ENCODE measurements around the gene SHISAL2A. TPM values are rescaled to one million over a fixed set of nuclear protein-coding genes. Genes with fewer than 3 reads are reported as not detected.

The SHISAL2A gene
- total and polyA plus RNA-seq, 2 experiments from 2014 or later = not detected

DNA sequence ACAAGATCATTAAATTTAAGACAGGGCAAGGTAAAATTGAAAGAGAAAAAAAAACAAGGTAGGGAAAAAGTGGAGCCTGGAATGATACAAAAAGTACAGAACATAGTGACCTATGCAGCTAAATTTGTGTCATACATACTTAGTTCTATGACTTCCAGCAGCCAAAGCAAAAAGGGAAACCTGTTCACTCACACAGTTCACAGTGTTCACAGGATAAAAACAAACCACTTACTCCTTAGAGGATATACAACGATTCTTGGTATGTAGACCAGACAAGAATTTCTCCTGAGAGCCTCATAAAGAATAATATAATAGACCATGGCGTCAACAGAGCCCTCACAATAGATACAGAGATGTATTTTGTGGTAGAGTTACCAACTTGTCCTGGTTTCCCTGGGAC, 37.6 kb downstream of the SHISAL2A start:
- no peaks in the 10 kb centered on the region for H3K9me3 ChIP-seq (ENCODE audit: low read depth)
- no peak overlapping the region for H3K27ac ChIP-seq
- DNase-seq (ENCODE audit: low read depth in 1 of 2, low spot score in 1 of 2) = no peak
- H3K27me3 ChIP-seq = no peaks in the 10 kb centered on the region
- H3K36me3 ChIP-seq = no peaks in the 10 kb centered on the region
- peaks cover 10% of the 10 kb centered on the region for H3K4me1 ChIP-seq (ENCODE audit: low read depth)
- TF ChIP-seq, protein P1, sequence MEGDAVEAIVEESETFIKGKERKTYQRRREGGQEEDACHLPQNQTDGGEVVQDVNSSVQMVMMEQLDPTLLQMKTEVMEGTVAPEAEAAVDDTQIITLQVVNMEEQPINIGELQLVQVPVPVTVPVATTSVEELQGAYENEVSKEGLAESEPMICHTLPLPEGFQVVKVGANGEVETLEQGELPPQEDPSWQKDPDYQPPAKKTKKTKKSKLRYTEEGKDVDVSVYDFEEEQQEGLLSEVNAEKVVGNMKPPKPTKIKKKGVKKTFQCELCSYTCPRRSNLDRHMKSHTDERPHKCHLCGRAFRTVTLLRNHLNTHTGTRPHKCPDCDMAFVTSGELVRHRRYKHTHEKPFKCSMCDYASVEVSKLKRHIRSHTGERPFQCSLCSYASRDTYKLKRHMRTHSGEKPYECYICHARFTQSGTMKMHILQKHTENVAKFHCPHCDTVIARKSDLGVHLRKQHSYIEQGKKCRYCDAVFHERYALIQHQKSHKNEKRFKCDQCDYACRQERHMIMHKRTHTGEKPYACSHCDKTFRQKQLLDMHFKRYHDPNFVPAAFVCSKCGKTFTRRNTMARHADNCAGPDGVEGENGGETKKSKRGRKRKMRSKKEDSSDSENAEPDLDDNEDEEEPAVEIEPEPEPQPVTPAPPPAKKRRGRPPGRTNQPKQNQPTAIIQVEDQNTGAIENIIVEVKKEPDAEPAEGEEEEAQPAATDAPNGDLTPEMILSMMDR (IDR thresholded peaks at IDR 0.05; ENCODE audit: low read depth, low read length) = no peak
- H3K4me3 ChIP-seq = no peak overlapping the region

DNA sequence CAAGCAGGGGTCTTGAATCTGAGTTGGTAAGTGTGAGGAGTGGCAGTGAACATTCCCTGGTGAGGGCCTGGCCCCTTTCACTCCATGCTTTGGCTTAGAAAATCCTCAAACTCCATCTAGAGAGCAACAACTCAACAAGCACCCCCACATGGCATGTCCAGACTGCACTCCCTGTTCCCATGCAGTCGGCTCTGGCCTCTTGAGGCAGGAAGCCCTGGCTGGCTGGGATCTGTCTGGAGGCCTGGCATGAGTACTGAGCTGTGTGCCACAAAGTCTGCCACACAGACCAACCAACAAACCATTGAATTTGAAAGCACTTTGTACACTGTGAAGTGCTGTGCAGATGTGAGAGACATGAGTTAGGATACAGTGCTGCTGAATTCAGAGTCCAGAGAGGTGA, 40.0 kb downstream of the SHISAL2A start:
- peak overlapping the region; percentile 5 for H3K27ac ChIP-seq

DNA sequence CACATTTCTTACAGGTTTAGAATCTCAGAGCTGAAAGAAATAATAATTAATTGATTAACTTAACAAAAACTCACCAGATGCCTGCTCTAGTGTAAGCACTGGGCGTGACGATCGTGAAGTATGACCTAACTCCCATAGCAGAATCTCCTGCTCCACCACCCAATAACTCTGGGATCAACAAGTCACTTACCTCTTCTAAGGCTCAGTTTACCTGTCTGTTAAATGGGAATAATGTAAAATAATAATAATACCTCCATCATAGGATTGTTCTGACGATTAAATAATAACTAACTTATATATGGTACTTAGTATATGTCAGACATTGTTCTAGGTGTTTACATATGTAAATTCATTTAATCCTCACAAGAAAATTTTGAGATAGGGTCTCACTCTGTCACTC, 40.5 kb downstream of the SHISAL2A start:
- Histone ChIP-seq H3K9me3 (ENCODE audit: low read depth) (no peaks in the 10 kb centered on the region), H3K4me1 (ENCODE audit: low read depth) (peaks cover 10% of the 10 kb centered on the region), H3K27me3 (no peaks in the 10 kb centered on the region), H3K4me3 (no peak overlapping the region), H3K27ac (no peak overlapping the region), H3K36me3 (no peaks in the 10 kb centered on the region)
- TF ChIP-seq, protein P1 (IDR thresholded peaks at IDR 0.05; ENCODE audit: low read depth, low read length) = no peak
- no peak for DNase-seq (ENCODE audit: low read depth in 1 of 2, low spot score in 1 of 2)

More for the DNA sequence above, 40.0 kb downstream of the SHISAL2A start:
- no peak for DNase-seq (ENCODE audit: low read depth in 1 of 2, low spot score in 1 of 2)
- Histone ChIP-seq H3K4me3 (no peak overlapping the region), H3K36me3 (no peaks in the 10 kb centered on the region), H3K9me3 (ENCODE audit: low read depth) (no peaks in the 10 kb centered on the region), H3K4me1 (ENCODE audit: low read depth) (peaks cover 10% of the 10 kb centered on the region), H3K27me3 (no peaks in the 10 kb centered on the region)
- TF ChIP-seq, protein P1 (IDR thresholded peaks at IDR 0.05; ENCODE audit: low read depth, low read length) = no peak

DNA sequence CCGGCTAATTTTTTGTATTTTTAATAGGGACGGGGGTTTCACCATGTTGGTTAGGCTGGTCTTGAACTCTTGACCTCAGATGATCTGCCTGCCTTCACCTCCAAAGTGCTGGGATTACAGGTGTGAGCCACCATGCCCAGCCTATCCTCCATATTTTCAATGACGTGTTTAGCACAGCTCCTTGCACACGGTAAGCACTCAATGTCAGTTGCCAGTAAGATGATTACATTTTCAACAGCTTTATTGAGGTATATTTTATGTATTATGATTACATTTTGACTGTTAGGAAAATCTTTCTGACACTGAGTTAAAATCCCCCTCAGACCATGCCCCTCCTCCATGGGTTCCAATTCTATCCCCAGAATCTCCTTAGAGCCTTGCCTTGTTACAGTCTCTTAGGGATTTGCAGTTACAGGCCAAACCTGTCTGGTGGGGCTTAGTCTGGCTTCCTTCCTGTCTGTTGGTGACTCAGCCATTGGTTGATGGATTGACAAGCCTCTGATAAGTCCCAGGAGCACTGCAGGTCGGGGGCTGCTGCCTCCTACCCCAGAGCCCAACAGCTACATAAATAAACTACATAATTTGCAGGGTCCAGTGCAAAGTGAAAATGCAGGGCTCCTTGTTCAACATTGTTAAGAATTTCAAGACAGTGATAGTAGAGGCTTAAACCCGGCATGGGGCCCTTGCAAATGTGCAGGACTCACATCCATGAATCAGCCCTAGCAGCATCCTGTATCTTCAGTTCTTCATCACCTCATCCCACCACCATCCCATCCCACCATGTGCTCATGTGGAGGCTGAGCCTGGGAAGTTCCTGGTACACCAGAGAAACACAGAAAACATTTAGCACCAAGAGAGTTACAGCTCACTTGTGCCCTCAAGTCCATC, 41.8 kb downstream of the SHISAL2A start:
- Histone ChIP-seq H3K36me3 (no peaks in the 10 kb centered on the region), H3K4me1 (ENCODE audit: low read depth) (peaks cover 10% of the 10 kb centered on the region), H3K27me3 (no peaks in the 10 kb centered on the region), H3K27ac (peak overlapping the region; percentile 66), H3K4me3 (no peak overlapping the region), H3K9me3 (ENCODE audit: low read depth) (no peaks in the 10 kb centered on the region)
- TF ChIP-seq, protein P1 (IDR thresholded peaks at IDR 0.05; ENCODE audit: low read depth, low read length) = no peak
- peak in 1 of 2 donors; percentile 23 for DNase-seq (ENCODE audit: low read depth in 1 of 2, low spot score in 1 of 2)

DNA sequence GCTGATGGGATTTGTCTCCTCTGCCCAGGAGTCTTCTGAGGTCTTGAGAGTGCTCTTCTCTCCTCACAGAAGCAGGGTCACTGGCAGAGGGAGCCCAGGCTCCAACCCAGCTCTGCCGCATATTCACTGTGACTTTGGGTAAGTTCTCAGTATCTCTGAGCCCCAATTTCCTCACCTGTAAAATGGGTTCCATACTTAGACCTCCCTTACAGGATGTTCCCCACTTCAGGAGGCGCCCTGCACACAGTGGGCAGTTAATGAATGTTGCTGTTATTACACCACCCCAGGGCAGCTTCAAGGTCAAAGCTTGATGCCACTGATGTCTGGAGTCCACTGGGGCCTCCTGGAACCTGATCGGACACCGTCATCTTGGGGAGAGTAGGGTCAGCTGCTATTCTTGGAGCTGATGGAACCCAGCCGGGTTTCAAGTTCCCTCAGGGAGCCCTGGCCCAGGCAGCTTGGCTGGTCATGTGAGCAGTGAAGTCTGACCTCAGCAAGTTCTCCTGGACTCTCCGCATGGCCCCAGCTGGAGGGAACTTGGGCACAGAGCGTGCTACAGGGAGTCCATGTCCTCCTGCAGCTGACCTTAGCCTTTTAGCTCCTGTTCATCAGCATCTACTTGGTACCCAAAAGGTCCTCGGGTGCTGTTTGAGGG, 43.4 kb downstream of the SHISAL2A start:
- Histone ChIP-seq H3K4me1 (ENCODE audit: low read depth) (peaks cover 10% of the 10 kb centered on the region), H3K27ac (no peak overlapping the region), H3K9me3 (ENCODE audit: low read depth) (no peaks in the 10 kb centered on the region), H3K36me3 (no peaks in the 10 kb centered on the region), H3K4me3 (no peak overlapping the region), H3K27me3 (no peaks in the 10 kb centered on the region)
- DNase-seq (ENCODE audit: low read depth in 1 of 2, low spot score in 1 of 2) = peak in 1 of 2 donors; percentile 24
- TF ChIP-seq, protein P1 (IDR thresholded peaks at IDR 0.05; ENCODE audit: low read depth, low read length) = no peak
